ENCODE results near the gene ITGA11. TPM values are rescaled to one million over a fixed set of nuclear protein-coding genes. Genes with fewer than 3 reads are reported as not detected.

ITGA11 gene
- total RNA-seq, 2 donors from 2014 or later, result 0.95 to 13.1 TPM

DNA sequence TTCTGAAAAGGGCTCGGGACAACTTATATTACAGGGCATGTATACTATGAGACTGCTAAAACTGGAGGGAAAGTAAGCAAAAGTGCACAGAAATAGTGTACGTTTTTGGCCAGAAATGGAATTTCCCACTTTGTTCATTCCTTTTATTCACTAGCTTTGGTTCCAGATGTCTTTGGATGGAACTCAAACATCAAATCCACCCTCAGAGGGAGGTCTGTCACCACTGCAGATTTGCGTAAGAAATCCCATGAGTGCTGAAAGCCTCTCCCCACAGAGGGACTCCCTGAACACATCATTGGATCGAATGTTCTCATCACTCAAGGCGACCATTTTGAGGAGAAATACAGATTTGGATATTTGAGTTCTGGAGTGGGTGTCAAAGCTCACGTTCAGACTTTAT is 82.8 kb downstream of the ITGA11 start:
- Mint-ChIP-seq H3K4me1 (peaks cover 6% of the 10 kb centered on the region), H3K36me3 (ENCODE audit: low read depth) (no peaks in the 10 kb centered on the region), H3K27ac (no peak overlapping the region), H3K4me3 (no peak overlapping the region), H3K9me3 (no peaks in the 10 kb centered on the region), H3K27me3 (no peaks in the 10 kb centered on the region)
- no peak for ATAC-seq (replicated peaks)

GRCh38 chr15:68348606-68349005 is 83.4 kb downstream of the ITGA11 start:
- H3K27me3 Mint-ChIP-seq, result no peaks in the 10 kb centered on the region
- H3K27ac Mint-ChIP-seq, result no peak overlapping the region
- no peak overlapping the region for H3K4me3 Mint-ChIP-seq
- no peaks in the 10 kb centered on the region for H3K36me3 Mint-ChIP-seq (ENCODE audit: low read depth)
- ATAC-seq (replicated peaks), result no peak
- H3K4me1 Mint-ChIP-seq, result peaks cover 6% of the 10 kb centered on the region
- no peaks in the 10 kb centered on the region for H3K9me3 Mint-ChIP-seq

GRCh38 chr15:68348081-68348480 is 83.9 kb downstream of the ITGA11 start:
- peaks cover 6% of the 10 kb centered on the region for H3K4me1 Mint-ChIP-seq
- H3K36me3 Mint-ChIP-seq (ENCODE audit: low read depth), result no peaks in the 10 kb centered on the region
- H3K27me3 Mint-ChIP-seq, result no peaks in the 10 kb centered on the region
- H3K4me3 Mint-ChIP-seq, result no peak overlapping the region
- ATAC-seq (replicated peaks), result no peak
- H3K9me3 Mint-ChIP-seq, result no peaks in the 10 kb centered on the region
- H3K27ac Mint-ChIP-seq, result no peak overlapping the region

DNA sequence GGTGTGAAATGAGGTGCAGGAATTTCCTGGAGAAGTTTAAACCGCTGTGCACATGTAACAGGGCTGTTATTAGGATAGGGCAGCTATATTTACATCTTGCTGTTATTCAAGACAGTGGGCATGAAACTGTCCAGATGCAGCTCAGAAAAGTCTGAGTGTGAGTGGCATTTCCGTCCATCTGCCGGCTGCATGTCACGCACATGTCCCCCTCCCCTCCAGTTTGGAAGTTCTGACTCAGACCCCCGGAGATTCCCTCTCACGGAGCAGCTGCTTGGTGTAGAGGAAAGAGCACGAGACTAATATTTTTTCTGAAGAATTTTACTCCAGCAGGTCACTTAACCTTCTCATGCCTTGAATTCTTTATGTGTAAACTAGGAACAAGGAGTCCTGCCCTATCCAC is 84.6 kb downstream of the ITGA11 start:
- Mint-ChIP-seq H3K27ac (no peak overlapping the region), H3K27me3 (no peaks in the 10 kb centered on the region), H3K4me1 (peaks cover under 1% of the 10 kb centered on the region), H3K9me3 (no peaks in the 10 kb centered on the region), H3K4me3 (no peak overlapping the region), H3K36me3 (ENCODE audit: low read depth) (no peaks in the 10 kb centered on the region)
- no peak for ATAC-seq (replicated peaks)

GRCh38 chr15:68346979-68347378 is 85.0 kb downstream of the ITGA11 start:
- Mint-ChIP-seq H3K27ac (no peak overlapping the region), H3K27me3 (no peaks in the 10 kb centered on the region), H3K9me3 (no peaks in the 10 kb centered on the region), H3K4me3 (no peak overlapping the region), H3K36me3 (ENCODE audit: low read depth) (no peaks in the 10 kb centered on the region), H3K4me1 (no peaks in the 10 kb centered on the region)
- ATAC-seq (replicated peaks), result no peak

GRCh38 chr15:68345481-68345880 is 86.5 kb downstream of the ITGA11 start:
- H3K27ac Mint-ChIP-seq, result no peak overlapping the region
- no peaks in the 10 kb centered on the region for H3K36me3 Mint-ChIP-seq (ENCODE audit: low read depth)
- no peak overlapping the region for H3K4me3 Mint-ChIP-seq
- H3K9me3 Mint-ChIP-seq, result no peaks in the 10 kb centered on the region
- H3K4me1 Mint-ChIP-seq, result no peaks in the 10 kb centered on the region
- H3K27me3 Mint-ChIP-seq, result no peaks in the 10 kb centered on the region
- ATAC-seq (replicated peaks), result no peak

- Mint-ChIP-seq H3K36me3 (ENCODE audit: low read depth) (no peaks in the 10 kb centered on the region), H3K27me3 (no peaks in the 10 kb centered on the region), H3K4me1 (no peaks in the 10 kb centered on the region), H3K27ac (no peak overlapping the region), H3K4me3 (no peak overlapping the region), H3K9me3 (no peaks in the 10 kb centered on the region)
- ATAC-seq (replicated peaks), result peak; percentile 63
Observed at GRCh38 chr15:68344600-68344999, 87.4 kb downstream of the ITGA11 start.

GRCh38 chr15:68343579-68344225 is 88.3 kb downstream of the ITGA11 start:
- Mint-ChIP-seq H3K4me3 (no peak overlapping the region), H3K27me3 (no peaks in the 10 kb centered on the region), H3K4me1 (no peaks in the 10 kb centered on the region), H3K36me3 (ENCODE audit: low read depth) (no peaks in the 10 kb centered on the region), H3K9me3 (no peaks in the 10 kb centered on the region), H3K27ac (no peak overlapping the region)
- ATAC-seq (replicated peaks), result no peak

DNA sequence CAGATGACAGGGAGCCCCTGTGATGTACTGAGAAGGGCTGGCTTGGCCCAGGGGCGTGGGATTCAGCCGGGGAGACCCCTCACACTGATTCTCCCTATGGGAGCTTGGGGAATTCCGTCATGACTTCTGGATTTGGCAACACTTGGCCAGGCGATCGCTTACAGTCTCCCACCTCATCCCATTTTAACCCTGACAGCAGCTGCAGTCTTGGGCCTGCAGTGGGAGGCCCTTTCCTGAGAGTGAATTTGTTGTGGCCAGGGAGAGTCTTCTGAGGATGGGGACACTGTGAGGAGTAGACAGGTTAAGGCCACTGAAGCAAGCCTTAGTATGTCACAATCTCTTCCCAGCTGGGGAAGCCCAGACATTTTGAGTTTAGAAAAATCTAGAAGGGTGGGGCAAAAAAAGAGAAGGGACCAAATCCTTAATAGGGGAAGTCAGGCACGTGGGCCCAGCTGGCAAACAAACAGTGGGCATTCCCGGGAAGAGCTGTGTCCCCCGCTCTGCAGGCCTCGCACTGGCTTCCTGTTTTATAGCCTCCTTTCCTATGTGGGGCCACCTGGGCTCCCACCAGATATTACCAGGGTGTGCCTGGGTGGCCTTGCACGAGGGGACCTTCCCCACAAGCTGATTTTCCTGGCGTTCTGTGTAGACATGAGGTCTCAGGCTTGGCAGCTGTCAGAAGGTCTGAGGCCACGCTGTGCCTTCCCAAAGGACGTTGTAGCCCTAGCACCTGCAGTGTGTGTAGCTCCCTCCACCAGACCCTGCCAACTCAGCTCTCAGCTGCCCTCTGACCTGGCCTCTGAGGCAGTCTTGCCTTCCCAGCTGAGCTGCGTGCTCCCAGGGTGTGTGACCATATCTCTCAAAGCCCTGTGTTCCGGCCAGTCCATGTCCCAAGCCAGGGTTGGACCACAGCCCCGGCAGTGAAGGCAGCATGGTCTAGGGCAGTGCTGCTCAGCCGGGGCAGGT is 89.9 kb downstream of the ITGA11 start:
- no peaks in the 10 kb centered on the region for H3K9me3 Mint-ChIP-seq
- ATAC-seq (replicated peaks), result peak; percentile 7
- no peaks in the 10 kb centered on the region for H3K27me3 Mint-ChIP-seq
- no peaks in the 10 kb centered on the region for H3K36me3 Mint-ChIP-seq (ENCODE audit: low read depth)
- H3K4me3 Mint-ChIP-seq, result no peak overlapping the region
- H3K27ac Mint-ChIP-seq, result peak overlapping the region; percentile 18
- no peaks in the 10 kb centered on the region for H3K4me1 Mint-ChIP-seq

DNA sequence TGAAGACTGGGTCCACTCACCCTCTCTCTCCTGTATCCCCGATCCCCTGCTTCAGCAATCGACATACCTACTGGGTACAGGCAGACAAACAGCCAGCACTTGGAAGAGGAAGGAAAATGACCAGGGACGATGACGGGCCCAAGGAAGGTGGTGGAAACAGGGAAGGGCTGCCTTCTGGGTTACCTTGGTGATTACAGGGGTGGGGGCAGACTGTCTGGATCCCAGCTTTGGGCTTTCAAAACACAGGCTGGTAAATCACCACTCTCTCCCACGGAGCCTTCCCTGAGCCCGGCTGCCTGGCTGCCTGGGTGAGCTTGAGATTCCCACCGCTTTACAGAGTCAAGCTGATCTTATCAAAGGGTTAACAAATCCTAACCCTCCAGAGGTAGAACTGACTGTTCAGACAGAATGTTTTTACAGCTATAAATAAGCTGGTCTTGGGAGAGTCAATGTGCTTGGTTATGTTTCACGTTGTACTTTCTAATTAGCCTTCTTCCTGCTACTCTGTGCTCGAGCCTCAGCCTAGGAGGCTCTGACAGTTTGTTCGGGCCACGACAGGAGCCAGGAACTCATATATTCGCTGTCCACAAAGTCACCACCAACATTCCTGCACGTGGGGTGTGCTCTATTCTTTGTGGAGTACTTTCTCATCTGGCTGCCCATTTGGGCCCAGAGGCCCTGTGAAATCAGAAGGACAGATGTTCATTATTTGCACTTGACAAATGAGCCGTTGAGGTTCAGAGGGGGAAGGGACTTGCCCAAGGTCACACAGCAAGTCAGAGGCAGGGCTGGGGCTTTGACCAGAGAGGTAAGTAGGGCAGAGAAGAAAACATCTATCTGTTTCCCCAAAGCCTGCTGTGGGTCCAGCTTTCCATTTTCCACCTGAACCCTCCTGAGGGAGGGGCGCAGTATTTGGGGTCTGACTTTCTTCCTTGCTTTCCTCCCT is 91.0 kb downstream of the ITGA11 start:
- Mint-ChIP-seq H3K27ac (no peak overlapping the region), H3K4me3 (no peak overlapping the region), H3K36me3 (ENCODE audit: low read depth) (no peaks in the 10 kb centered on the region), H3K9me3 (no peaks in the 10 kb centered on the region), H3K27me3 (no peaks in the 10 kb centered on the region), H3K4me1 (no peaks in the 10 kb centered on the region)
- ATAC-seq (replicated peaks), result no peak

GRCh38 chr15:68339481-68339880 is 92.5 kb downstream of the ITGA11 start:
- Mint-ChIP-seq H3K27ac (no peak overlapping the region), H3K27me3 (no peaks in the 10 kb centered on the region), H3K9me3 (no peaks in the 10 kb centered on the region), H3K4me3 (no peak overlapping the region), H3K36me3 (ENCODE audit: low read depth) (no peaks in the 10 kb centered on the region), H3K4me1 (no peaks in the 10 kb centered on the region)
- no peak for ATAC-seq (replicated peaks)

GRCh38 chr15:68337826-68338225 is 94.1 kb downstream of the ITGA11 start:
- Mint-ChIP-seq H3K36me3 (ENCODE audit: low read depth) (no peaks in the 10 kb centered on the region), H3K27ac (no peak overlapping the region), H3K4me3 (no peak overlapping the region), H3K9me3 (no peaks in the 10 kb centered on the region), H3K27me3 (no peaks in the 10 kb centered on the region), H3K4me1 (no peaks in the 10 kb centered on the region)
- ATAC-seq (replicated peaks), result no peak

DNA sequence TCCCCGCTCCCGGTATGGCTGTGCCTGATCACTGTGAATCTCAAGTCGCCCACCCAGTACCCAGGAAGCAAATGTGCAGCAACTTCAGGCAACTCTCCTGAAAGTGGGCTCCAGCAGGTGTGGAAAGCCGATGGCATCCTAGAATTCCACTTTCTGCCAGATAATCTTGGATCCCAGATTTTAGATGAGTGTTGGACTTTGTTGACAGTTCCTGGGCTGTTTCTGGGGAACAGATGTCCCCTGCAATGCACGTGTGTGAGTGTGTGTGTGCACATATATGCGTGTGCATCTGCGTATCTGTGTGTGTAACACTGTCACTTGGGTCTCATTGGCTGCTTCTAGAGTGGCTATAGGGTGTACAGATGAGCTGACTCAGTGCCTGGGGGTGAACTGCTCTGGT is 95.4 kb downstream of the ITGA11 start:
- Mint-ChIP-seq H3K27me3 (peaks cover 4% of the 10 kb centered on the region), H3K27ac (no peak overlapping the region), H3K36me3 (ENCODE audit: low read depth) (no peaks in the 10 kb centered on the region), H3K4me1 (no peaks in the 10 kb centered on the region), H3K9me3 (no peaks in the 10 kb centered on the region), H3K4me3 (no peak overlapping the region)
- ATAC-seq (replicated peaks), result no peak

GRCh38 chr15:68335655-68336054 is 96.3 kb downstream of the ITGA11 start:
- ATAC-seq (replicated peaks), result no peak
- Mint-ChIP-seq H3K9me3 (no peaks in the 10 kb centered on the region), H3K27me3 (peaks cover 4% of the 10 kb centered on the region), H3K27ac (no peak overlapping the region), H3K36me3 (ENCODE audit: low read depth) (no peaks in the 10 kb centered on the region), H3K4me3 (no peak overlapping the region), H3K4me1 (no peaks in the 10 kb centered on the region)

All from activated T-helper 17 cell treated with anti-CD3 and anti-CD28 coated beads, Interleukin-2, amount 50 U/mL, for 72 hours (primary cell).